OCI-LY7 (cell line): Measurements from ENCODE around the gene PTGER3.

Experiments used
- EZH2phosphoT487 ChIP-seq: fragments of 200-600 bp; sonication (generic); IDR thresholded peaks from 2 replicates; pipeline ENCODE4 v1.6.1; 2018; ENCODE audit warnings: low read depth, borderline replicate concordance, mild to moderate bottlenecking, mixed run types, antibody characterized with exemption, low read length, moderate library complexity, mixed read lengths
- TF ChIP-seq, protein P1 (sequence below): fragments of 200-600 bp; sonication (generic); conservative IDR thresholded peaks from 2 replicates; pipeline ENCODE4 v1.5.1; 2014; ENCODE audit warnings: mild to moderate bottlenecking, antibody characterized with exemption, low read length, moderate library complexity, mixed read lengths

DNA sequence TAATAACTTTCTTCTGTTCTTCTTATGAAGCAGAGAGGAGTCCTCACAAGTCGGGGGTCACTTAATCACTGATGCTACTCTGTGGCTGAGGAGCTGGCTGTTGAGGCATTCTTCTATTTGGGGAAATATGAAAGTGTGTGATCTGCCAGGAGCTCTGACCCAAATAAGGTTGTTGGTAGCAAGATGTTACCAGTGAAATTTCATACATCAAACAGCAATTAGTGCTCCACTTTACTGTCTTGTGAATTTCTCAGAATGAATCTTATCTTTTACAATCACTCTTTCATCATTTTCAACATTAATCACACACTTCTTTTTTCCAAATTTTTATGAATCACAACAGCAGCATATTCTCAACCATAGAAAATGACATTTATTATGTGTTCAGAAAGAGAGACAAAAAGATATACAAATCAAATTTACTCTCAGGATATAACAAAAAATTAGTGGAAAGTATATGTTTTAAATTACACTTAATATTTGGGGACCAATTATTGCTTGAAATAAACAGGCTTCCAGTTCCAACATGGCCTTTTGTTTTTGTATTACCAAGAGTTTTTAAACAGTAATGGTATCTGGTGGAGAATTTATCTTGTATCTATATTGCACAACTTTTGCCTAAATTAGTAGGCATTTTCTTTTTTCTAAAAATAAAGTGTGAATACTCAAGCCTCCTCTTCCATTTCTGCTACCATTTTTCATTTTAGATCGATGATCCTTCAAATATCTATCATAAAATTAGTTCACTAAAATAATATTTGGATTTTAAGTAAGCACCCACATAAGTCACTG lies 9.6 kb downstream of the PTGER3 start:
- TF ChIP-seq, protein P1, sequence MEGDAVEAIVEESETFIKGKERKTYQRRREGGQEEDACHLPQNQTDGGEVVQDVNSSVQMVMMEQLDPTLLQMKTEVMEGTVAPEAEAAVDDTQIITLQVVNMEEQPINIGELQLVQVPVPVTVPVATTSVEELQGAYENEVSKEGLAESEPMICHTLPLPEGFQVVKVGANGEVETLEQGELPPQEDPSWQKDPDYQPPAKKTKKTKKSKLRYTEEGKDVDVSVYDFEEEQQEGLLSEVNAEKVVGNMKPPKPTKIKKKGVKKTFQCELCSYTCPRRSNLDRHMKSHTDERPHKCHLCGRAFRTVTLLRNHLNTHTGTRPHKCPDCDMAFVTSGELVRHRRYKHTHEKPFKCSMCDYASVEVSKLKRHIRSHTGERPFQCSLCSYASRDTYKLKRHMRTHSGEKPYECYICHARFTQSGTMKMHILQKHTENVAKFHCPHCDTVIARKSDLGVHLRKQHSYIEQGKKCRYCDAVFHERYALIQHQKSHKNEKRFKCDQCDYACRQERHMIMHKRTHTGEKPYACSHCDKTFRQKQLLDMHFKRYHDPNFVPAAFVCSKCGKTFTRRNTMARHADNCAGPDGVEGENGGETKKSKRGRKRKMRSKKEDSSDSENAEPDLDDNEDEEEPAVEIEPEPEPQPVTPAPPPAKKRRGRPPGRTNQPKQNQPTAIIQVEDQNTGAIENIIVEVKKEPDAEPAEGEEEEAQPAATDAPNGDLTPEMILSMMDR, result no peak
- TF ChIP-seq EZH2phosphoT487, result no peak
